GM18508 (cell line): ENCODE data around the gene NECAP2.
"Not testable (repeated sequence)": the region's sequence is repeated elsewhere in the genome, so short reads cannot be mapped to it uniquely, and the experiment has no call there.

Experiments
- ATAC-seq: cut with Tn5 transposase; IDR thresholded peaks from one replicate; pipeline ENCODE4 v1.9.1; 2021; ENCODE audit warnings: moderate number of reproducible peaks; ENCODE audit not compliant: insufficient read depth, unreplicated experiment

Gene NECAP2

DNA sequence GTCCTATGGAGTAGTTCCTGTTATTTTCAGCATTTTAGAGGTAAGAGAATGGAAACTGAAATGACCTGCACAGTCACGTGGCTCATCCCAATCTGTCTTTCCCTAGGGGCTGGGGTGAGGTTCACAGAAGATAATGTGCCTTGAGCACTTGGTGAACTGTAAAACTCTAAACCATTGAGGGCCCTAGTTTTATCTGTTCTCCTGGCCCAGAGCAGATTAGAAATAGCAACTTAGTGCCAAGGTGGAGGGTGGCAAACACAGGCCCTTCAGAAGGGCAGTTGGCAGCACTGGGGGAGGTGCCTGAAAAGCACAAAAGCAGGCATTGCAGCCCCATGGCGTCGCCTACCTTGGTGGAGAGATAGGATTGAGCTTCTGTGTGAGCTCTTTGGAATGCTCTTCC, 14.4 kb downstream of the NECAP2 start:
- not testable (repeated sequence) for ATAC-seq

DNA sequence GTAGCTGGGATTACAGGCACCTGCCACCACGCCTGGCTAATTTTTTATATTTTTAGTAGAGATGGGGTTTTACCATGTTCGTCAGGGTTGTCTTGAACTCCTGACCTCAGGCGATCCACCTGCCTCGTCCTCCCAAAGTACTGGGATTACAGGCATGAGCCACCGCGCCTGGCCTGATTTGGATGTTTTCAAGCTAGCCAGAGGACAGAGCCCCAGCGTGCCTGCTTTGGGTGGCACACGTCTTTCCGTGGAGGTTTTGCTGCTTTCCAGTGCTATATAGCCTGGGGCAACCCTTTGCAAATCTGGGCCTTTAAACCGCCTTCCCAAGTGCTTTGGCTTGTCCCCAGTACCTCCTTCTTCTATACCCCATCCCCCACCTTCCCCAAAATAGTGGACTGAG, 15.6 kb downstream of the NECAP2 start:
- ATAC-seq, result not testable (repeated sequence)

GRCh38 chr1:16458831-16459230, 18.3 kb downstream of the NECAP2 start:
- ATAC-seq, result no peak

DNA sequence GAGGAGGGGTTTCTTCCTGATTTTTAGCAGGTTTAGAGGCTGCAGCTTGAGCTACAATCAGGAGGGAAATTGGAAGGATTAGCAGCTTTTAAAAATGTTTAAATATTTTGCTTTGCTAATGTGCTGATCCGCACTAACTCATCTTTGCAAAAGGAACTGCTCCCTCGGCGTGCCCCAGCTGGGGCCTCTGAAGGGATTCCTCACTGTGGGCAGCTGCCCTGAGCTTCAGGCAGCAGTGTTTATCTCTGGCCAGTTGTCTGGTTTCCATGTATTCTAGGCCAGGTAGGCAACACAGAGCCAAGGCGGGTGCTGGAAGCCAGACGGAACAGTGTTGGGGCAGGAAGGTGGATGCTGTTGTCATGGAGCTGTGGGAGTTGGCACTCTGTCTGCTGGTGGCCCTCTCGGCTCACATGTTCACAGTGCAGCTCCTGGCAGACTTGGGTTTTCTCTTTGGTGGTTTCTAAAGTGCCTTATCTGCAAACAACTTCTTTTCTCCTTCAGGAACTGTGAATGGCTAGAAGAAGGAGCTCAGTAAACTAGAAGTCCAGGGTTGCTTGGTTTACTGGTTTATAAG, 18.9 kb downstream of the NECAP2 start:
- ATAC-seq, result no peak

GRCh38 chr1:16461681-16462080, 21.2 kb downstream of the NECAP2 start:
- no peak for ATAC-seq

DNA sequence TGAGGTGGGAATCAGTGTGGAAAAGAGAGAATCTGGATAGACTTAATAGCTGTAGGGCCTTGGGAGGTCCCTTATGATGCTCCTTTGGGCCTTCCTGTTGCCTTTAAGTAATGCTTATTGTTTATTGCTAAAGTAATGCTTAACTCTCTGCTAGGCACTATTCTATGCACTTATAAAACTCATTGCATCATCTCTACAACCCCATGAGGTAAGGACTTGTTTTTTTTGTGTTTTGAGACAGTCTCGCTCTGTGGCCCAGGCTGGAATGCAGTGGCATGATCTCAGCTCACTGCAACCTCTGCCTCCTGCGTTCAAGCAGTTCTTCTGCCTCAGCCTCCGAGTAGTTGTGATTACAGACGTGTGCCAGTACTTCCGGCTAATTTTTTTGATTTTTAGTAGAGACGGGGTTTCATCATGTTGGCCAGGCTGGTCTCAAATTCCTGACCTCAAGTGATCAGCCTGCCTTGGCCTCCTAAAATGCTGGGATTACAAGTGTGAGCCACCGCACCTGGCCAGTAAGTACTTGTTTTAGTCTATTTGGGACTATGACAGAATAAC, 22.3 kb downstream of the NECAP2 start:
- no peak for ATAC-seq

GRCh38 chr1:16464917-16465625, 24.5 kb downstream of the NECAP2 start:
- ATAC-seq, result no peak

DNA sequence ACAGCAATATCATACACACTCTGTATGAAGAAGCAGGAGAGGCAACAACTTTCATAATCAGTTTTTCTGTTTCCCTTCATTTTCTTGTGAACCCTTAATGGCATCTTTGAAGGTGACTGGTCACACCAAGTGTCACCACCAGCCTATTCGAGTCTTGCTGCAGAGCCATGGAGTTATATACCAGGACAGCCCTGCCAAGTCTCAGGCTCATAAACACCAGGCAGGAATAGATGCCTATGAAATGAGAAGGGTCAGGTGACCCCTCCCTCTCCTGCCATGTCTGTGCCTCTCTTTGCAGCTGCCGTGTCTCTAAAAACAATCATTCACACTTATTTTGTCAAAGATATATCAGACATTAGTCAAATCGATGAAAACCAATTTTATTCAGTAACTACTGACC, 28.0 kb downstream of the NECAP2 start:
- no peak for ATAC-seq

DNA sequence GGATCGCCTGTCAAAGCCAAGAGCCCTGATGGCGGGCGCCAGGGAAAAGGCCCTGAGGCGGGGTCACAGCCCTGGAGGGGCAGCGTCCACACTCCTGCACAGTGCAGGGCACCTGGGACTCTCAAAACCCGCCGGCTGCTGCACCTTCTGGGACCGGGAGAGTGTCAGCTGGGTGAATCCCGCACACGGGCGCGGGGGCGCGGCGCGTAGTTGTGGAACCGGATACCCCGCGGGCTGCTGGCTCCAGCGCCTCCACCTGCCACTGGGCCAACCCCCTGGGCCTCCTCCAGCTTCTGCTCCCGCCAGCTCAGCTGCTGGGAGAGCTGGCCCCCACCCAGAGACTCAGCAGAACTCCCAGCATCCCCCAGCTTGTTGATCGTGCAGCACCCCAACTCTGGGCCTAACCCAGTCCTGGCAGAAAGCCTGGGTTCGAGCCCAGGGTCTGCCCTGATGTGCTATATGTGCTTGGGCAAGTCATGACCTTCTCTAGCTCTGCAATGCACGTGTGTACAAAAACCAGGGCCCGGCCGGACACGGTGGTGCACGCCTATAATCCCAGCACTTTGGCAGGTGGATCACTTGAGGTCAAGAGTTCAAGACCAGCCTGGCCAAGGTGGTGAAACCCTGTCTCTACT, 33.8 kb downstream of the NECAP2 start:
- ATAC-seq, result no peak

GRCh38 chr1:16474891-16475290, 34.4 kb downstream of the NECAP2 start:
- ATAC-seq, result not testable (repeated sequence)

DNA sequence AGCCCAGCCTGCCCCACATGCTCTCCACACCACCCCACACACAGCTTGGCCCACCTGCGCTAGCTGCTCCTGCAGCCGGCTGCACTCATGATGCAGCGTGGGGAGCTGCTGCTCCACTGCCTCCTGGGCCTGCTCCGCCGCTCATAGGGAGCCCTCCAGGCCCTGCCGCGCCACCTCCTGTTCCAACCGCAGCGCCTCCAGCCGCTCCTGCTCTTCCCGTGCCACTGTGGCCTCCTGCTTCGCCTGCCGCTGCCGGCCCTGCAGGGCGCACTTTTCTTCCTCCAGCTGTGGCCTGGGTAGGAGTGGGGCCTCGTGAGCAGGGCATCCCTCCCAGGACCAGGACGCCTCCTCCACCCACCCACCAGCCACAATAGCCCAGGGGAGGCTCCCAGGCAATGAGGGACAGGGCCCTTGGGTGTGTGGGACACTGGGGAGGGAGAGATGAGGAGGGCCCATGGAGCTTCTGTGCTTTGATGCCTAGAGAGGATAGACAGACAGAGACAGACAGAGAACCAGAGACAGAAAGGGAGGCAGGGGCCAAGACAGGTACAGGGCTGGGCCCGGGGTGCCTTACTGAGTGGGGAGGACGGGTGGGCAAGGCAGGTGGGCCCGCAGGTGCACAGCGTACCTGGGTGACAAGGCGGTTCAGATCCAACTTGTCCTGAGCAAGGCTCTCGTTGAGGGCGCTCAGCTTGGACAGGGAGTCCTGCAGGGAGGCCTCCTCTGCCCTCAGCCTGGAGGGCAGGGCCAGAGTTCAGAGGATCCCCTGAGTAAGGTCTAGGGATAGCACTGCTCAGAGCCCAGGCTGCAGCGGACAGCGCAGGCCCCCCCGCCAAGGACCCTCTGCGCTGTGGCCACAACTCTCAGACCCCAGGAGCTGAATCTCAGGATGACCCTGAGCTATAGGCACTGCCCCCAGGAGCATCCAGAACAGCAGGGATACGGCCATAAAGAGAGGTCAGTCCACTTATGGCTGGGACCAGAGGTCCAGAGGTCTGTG, 35.5 kb downstream of the NECAP2 start:
- not testable (repeated sequence) for ATAC-seq

DNA sequence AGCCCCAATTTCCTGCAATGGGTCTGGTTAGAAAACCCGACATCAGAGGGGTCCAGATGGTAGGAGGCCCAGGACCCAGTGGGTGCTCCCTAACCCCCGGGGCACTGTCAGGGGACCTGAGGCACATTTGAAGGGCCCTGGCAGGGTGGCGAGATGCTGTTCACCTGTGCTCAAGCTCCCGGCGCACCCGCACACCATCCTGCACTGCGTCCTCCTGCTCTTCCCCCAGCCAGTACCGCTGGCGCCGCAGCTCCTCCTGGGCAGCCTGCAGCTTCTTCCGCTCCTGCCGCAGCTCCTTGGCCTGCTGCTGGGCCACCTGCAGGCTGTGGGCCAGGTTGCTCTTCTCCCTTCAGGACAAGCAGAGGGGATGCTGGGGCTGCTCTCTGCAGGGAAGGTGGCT, 37.6 kb downstream of the NECAP2 start:
- no peak for ATAC-seq

GRCh38 chr1:16483146-16483545, 42.6 kb downstream of the NECAP2 start:
- not testable (repeated sequence) for ATAC-seq

DNA sequence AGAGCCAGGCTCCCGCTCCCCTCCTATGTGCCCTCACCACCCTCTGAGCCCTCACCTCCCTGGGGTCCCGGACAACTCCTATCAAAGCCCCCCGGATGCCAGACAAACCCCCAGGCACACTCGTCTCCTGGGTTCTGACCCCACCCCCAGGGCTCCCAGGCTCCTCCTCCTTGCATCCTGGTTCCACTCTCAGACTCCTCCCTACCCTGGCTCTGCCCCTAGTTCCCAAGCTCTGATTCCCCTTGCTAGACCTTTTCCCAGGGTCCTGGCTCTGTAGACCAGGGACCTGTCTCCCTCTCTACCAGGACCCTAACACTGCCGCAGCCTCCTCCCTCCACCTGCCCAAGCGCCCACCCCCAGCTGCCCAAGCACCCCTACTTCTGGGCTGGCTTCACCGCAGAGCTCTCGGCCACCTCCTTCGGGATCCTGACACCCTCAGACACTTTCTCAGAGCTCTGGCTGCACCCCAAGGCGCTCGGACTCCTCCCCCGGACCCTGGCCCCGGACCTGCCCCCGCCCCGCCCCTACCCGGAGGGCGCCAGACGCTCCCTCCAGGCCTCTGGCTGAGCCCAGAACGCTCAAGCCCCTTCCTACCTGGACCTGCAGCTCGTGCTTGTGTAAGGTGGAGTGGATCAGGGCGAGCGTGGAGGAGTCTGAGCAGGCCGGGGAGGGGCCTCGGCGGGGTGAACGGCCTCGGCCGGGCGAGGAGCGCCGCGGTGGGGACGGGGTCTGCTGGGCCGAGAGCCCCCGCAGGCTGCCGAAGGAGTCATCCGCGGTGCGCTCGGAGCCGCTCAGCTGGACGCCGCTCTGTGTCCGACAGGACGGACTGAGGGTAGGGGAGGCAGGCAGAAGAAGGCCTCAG, 43.3 kb downstream of the NECAP2 start:
- ATAC-seq, result not testable (repeated sequence)

DNA sequence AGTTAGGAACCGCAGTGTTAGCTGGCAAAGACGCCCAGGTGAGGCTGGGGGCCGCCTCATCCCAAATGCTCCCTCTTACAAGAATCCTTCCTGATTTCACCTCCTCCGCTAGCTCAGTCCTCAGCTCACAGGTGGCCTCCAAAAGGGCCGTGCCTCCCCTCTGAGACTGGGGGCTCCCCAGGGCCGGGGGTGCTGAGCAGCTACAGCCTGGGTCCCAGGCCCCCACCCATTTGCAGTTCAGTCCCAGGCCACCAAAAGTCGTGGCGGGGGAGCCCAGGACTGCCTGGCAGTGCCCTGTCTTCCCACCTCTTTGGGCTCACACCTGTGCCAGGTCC, 43.9 kb downstream of the NECAP2 start:
- ATAC-seq, result no peak

DNA sequence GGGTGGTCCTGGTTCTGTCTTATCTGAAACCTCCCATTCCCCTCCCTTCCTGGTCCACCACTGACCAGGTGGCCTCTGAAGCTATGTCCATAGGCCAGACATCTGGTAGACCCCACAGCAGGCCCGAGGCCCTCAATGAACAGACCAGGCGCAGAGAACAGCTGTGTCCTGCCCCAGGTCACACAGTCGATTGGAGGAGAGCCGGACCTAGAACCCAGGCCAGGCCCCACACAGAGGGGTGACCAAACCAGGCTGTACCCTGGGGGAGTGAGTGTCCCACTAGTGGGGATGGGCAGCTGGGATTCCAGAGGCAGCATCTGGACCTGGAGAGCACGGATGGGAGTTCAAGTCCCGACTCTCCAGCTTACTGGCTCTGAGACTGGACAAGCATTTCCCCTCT, 44.4 kb downstream of the NECAP2 start:
- ATAC-seq, result no peak

GRCh38 chr1:16486316-16486715, 45.8 kb downstream of the NECAP2 start:
- not testable (repeated sequence) for ATAC-seq

GRCh38 chr1:16487011-16487410, 46.5 kb downstream of the NECAP2 start:
- ATAC-seq, result not testable (repeated sequence)

DNA sequence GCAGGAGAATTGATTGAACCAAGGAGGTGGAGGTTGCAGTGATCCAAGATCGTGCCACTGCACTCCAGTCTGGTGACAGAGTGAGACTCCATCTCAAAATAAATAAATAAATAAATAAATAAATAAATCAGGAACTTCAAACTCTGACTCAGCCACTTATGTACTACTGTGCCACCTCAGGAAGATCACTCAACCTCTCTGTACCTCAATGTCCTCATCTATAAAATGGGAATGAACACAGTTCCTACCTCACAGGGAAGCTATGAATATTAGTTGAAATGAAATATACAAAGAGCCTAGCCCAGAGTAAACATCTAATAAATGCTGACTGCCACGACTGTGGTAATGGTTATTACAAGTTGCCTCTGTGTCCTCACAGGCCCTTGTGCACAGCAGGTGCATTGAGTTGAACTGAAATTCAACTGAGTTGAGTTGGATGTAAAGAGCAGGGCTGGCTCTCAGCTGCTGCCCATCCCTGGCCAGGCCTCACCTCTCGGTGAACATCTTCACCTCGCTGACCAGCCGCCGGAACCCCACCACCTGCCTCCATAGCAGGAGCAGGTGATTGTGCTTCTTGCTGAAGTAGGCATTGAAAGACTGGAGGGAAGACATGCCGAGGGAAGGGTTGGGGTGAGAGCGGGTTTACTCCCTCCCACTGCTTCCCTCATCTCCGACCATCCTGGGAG, 48.8 kb downstream of the NECAP2 start:
- not testable (repeated sequence) for ATAC-seq
